K562 (cell line): ENCODE measurements around the gene RPS2. TPM values are rescaled to one million over a fixed set of nuclear protein-coding genes. Genes with fewer than 3 reads are reported as not detected.
A peak's percentile ranks its signal among the peaks of the same experiment; 100 is the strongest.

ENCODE experiments used
- ATAC-seq: fragments of 200-7000 bp; cut with Tn5 transposase; 3 replicates; pipeline ENCODE4 v1.9.1; 2020; ENCODE audit warnings: moderate library complexity
- BruUV-seq: library from RNA; stranded (reverse); fragments of 400-500 nt; replicated peaks from 2 replicates; lab custom pipeline; 2021; lab: Mats Ljungman, UMichigan
- CTCF ChIA-PET: fragments of 300-600 bp; formaldehyde crosslinking; extraction: SDS; loops from one replicate; lab custom pipeline; 2021; ENCODE audit warnings: low intra/inter-chr PET ratio; lab: Yijun Ruan, JAX
- POLR2A ChIA-PET: fragments of 300-600, 350-650 bp; sonication (Branson Sonifier 250); formaldehyde crosslinking; extraction: SDS; loops from one replicate; lab custom pipeline; 2021; ENCODE audit warnings: antibody characterized with exemption, inconsistent platforms; lab: Yijun Ruan, JAX
- DNase-seq, 4 experiments: peaks; one replicate each; pipeline versions ENCODE4 v3.0.0 to v3.0.0-alpha.2; 2011 to 2018; ENCODE audit warnings: low spot score in 3 of 4, mixed read lengths in 3 of 4; ENCODE audit errors: extremely low read depth in 1 of 4
- FAIRE-seq: peaks from 2 replicates; lab custom pipeline; 2011; peaks lifted over from hg19 to GRCh38; lab: Jason Lieb, UNC
- H2AFZ ChIP-seq: 2 replicates; pipeline ENCODE4 v1.6.0; 2011; ENCODE audit warnings: low read depth, low read length, control low read depth, inconsistent platforms
- H3K27ac ChIP-seq: fragments of 200-600 bp; 3 replicates; pipeline ENCODE4 v1.8.0; 2011; ENCODE audit warnings: low read depth, mild to moderate bottlenecking, control low read depth, inconsistent platforms, low read length, moderate library complexity, mixed read lengths; ENCODE audit errors: extremely low read depth
- H3K27me3 ChIP-seq, 2 experiments: fragments of 300-600 bp in 1 of 2; 2 replicates in 1 of 2; 3 replicates in 1 of 2; pipeline versions ENCODE4 v1.6.0 to v1.8.0; 2011; ENCODE audit warnings: inconsistent platforms in 2 of 2, low read length in 2 of 2, mild to moderate bottlenecking in 1 of 2, mixed read lengths in 1 of 2, moderate library complexity in 1 of 2; ENCODE audit not compliant: control insufficient read depth in 2 of 2, insufficient read depth in 2 of 2
- H3K36me3 ChIP-seq: fragments of 300-600 bp; 3 replicates; pipeline ENCODE4 v1.8.0; 2011; ENCODE audit warnings: mild to moderate bottlenecking, low read length, inconsistent platforms; ENCODE audit not compliant: control insufficient read depth, insufficient read depth
- H3K4me1 ChIP-seq, 2 experiments: fragments of 200-600 bp in 1 of 2; replicated peaks in 1 of 2; 2 replicates in 1 of 2; 3 replicates in 1 of 2; pipeline versions ENCODE4 v1.5.1 to v1.8.0; 2011; ENCODE audit warnings: inconsistent platforms in 2 of 2, low read length in 2 of 2, mild to moderate bottlenecking in 1 of 2, mixed read lengths in 1 of 2, moderate library complexity in 1 of 2; ENCODE audit not compliant: control insufficient read depth in 2 of 2, insufficient read depth in 2 of 2
- H3K4me2 ChIP-seq: 2 replicates; pipeline ENCODE4 v1.6.1; 2011; ENCODE audit warnings: low read length, control low read depth, inconsistent platforms, mixed read lengths; ENCODE audit not compliant: insufficient read depth
- H3K4me3 ChIP-seq: fragments of 200-600 bp; sonication (generic), shearing (Covaris generic); 2 replicates; pipeline ENCODE4 v1.5.1; 2016; ENCODE audit warnings: control low read depth, inconsistent platforms
- H3K79me2 ChIP-seq: fragments of 200-600 bp; 3 replicates; pipeline ENCODE4 v1.8.0; 2011; ENCODE audit warnings: low read length, inconsistent platforms; ENCODE audit not compliant: control insufficient read depth, insufficient read depth
- H3K9ac ChIP-seq, 2 experiments: 2 replicates each; pipeline versions ENCODE4 v1.6.0 to v1.6.1; 2011; ENCODE audit warnings: low read depth in 2 of 2, low read length in 2 of 2, control low read depth in 1 of 2, inconsistent platforms in 1 of 2, mild to moderate bottlenecking in 1 of 2, mixed read lengths in 1 of 2; ENCODE audit not compliant: insufficient read depth in 1 of 2
- H3K9me1 ChIP-seq: one replicate; pipeline ENCODE4 v1.6.0; 2011; ENCODE audit warnings: inconsistent platforms, mild to moderate bottlenecking, low read length, moderate library complexity; ENCODE audit not compliant: control insufficient read depth, insufficient read depth
- H3K9me3 ChIP-seq: replicated peaks from 2 replicates; pipeline ENCODE4 v1.5.1; 2011; ENCODE audit warnings: low read depth, low read length, inconsistent platforms; ENCODE audit not compliant: control insufficient read depth, insufficient read depth
- H4K20me1 ChIP-seq: replicated peaks from 2 replicates; pipeline ENCODE4 v1.6.1; 2011; ENCODE audit warnings: low read length, inconsistent platforms, mixed read lengths; ENCODE audit not compliant: control insufficient read depth, insufficient read depth
- POLR2G ChIP-seq: fragments of 200-400 bp; formaldehyde crosslinking; IDR thresholded peaks from 2 replicates; pipeline ENCODE4 v1.6.1; 2017; ENCODE audit warnings: low read depth, mild to moderate bottlenecking, antibody characterized with exemption, low read length, moderate library complexity
- RBFOX2 ChIP-seq: fragments of 200-400 bp; formaldehyde crosslinking; IDR thresholded peaks from 2 replicates; pipeline ENCODE4 v1.6.1; 2017; ENCODE audit warnings: low read depth, mild to moderate bottlenecking, low read length, moderate library complexity
- ZBTB5 ChIP-seq: fragments of 450-650 bp; IDR thresholded peaks from 2 replicates; pipeline ENCODE4 v1.6.1; 2017; ENCODE audit warnings: antibody characterized with exemption
- ZNF395 ChIP-seq: fragments of 200-800 bp; sonication (Bioruptor generic); IDR thresholded peaks from 2 replicates; pipeline ENCODE4 v1.6.1; 2017; ENCODE audit warnings: missing genetic modification characterization, missing compliant biosample characterization
- WGBS: fragments of 100-300 bp; shearing (Covaris generic); methylation state at CpG from one replicate; pipeline ENCODE4 v1.1.6; 2016; ENCODE audit warnings: low coverage, mixed read lengths; ENCODE audit not compliant: insufficient coverage; ENCODE audit errors: missing lambda C conversion rate; 5-methylcytosine and 5-hydroxymethylcytosine counted together
- in situ Hi-C: fragments of 300-500 bp; cut with MboI; formaldehyde crosslinking; loops from 4 replicates; pipeline ENCODE4 v1.15.0; 2018; ENCODE audit warnings: inconsistent platforms, mixed read lengths
- intact Hi-C: fragments of 100-400 bp; cut with micrococcal nuclease; formaldehyde crosslinking; loops from 2 replicates; pipeline ENCODE4 v1.14.2; 2022
- polyA plus RNA-seq, 8 experiments: library from polyadenylated mRNA; depleted of rRNA in 4 of 8; stranded (reverse) in 5 of 8; unstranded in 3 of 8; fragments of >200 nt; fragmentation: Nextera tagmentation in 2 of 8; fragmentation: Illumina TruSeq in 1 of 8; extraction: Ambion mirVana in 2 of 8; extraction: Trizol in 1 of 8; gene quantifications; 2 replicates each; pipeline versions ENCODE4 v1.2.1 to v1.2.3, GENCODE V29; 2011 to 2014; ENCODE audit warnings: inconsistent platforms in 1 of 8, missing spikeins in 1 of 8
- total RNA-seq, 7 experiments: library from RNA; depleted of rRNA in 6 of 7; stranded (reverse); fragments of >200 nt in 6 of 7; fragmentation: Illumina TruSeq in 2 of 7; extraction: Trizol in 2 of 7; gene quantifications; 2 replicates each; pipeline versions ENCODE4 v1.2.1 to v1.2.3, GENCODE V29; 2011 to 2021; ENCODE audit warnings: low replicate concordance in 1 of 7

The RPS2 gene
- total and polyA plus RNA-seq, 9 of the 15 experiments (the other 6 are each of a cell fraction or from before 2014, with no cell fraction given): 834 to 4,794 (median 3,793) TPM

- Histone ChIP-seq H3K36me3 (peaks cover 83% of the 10 kb centered on the region), H3K4me1 (peaks cover 8 to 51% of the 10 kb centered on the region in 2 experiments), H3K9me1 (no peaks in the 10 kb centered on the region), H3K4me2 (no peak overlapping the region), H3K79me2 (peaks cover 31% of the 10 kb centered on the region), H3K4me3 (no peak overlapping the region), H2AFZ (no peak overlapping the region), H3K9ac (peak overlapping the region in 1 of 2 experiments; percentile 13; a peak in 1 of 4 replicates), H4K20me1 (peaks cover 3% of the 10 kb centered on the region), H3K27ac (no peak overlapping the region), H3K9me3 (no peaks in the 10 kb centered on the region), H3K27me3 (no peaks in the 10 kb centered on the region)
- intact Hi-C loops (no loop called here), in situ Hi-C loops (no loop called here)
- 86% methylated on average over 15 of the region's 27 CpGs for WGBS
- DNase-seq (no peak), ATAC-seq (no peak), FAIRE-seq (no peak)
- CTCF ChIA-PET: no interaction called here
- POLR2A ChIA-PET: interaction anchor here (0.6 to 3.1 kb wide), 5 partner anchors 10 to 387 kb away, joined by 3 to 13 read pairs (median 5); partner anchors contain the start of genes IFT140, TRAF7 and ZNF598
- TSS peak; percentile 33 for BruUV-seq
- peak; percentile 43; the same call in 1 of the 2 replicates for TF ChIP-seq RBFOX2
- no peak for TF ChIP-seq ZNF395
- TF ChIP-seq POLR2G: peak; percentile 64
- TF ChIP-seq ZBTB5: no peak
Observed at GRCh38 chr16:1998360-1998835, 33.8 kb upstream of the RPS2 start.
